ENCODE data around the gene C9orf72.
A peak's percentile ranks its signal among the peaks of the same experiment; 100 is the strongest.

Gene C9orf72

DNA sequence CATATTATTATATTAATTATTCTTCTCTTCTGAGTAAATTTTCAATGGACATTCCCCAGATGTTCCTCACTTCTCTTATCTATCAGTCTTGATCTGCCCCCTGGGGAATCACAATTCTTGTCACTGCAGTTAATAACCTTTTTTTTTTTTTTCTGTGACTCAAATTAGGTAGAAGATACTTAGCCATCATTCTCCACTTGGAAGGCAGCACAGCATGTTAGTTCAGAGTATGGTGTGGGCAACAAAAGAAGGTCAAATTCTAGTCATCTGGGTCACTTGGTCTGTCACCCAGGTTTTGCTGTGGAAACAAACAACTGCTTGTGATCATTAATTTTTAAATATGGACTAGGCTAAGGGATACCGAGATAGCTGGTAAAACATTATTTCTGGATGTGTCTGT, 35.5 kb downstream of the C9orf72 start:
- DNase-seq = no peak

DNA sequence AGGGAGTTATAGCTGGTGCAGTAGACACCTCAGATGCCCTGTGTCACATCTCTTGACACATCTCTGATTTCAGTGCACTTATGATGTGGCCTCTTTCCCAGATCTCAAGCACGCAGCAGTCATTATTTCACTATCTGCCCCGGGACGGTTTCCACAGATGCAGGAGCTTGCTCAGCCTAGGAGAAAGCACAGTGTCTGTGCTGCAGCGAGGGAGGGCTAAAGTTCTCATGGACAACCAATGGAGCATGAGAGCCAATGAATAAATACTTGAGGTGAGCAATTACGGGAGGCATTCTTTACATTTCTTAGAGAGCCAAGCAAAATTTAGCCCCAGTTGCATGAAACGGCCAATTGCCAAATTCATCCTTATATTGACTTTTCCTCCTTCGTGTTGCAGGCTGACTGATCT, 36.2 kb downstream of the C9orf72 start:
- DNase-seq = peak; percentile 52

DNA sequence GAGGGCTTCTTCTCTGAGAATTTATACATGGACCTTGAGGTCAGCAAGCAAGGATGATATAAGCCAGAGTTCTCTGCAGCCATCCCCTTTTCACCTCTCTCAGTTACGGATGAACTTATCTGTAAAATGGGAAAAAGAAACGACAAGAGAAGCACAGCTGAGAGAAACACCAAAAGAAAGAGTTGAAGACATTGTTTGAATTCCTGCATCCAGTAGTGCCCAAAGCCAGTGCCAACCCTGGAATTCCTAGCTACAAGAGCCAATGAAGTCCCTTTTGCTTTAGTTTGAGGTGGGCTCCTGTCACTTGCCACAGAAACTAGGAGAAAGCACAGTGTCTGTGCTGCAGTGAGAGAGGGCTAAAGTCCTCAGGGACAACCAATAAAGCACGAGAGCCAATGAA, 37.1 kb downstream of the C9orf72 start:
- DNase-seq = no peak

DNA sequence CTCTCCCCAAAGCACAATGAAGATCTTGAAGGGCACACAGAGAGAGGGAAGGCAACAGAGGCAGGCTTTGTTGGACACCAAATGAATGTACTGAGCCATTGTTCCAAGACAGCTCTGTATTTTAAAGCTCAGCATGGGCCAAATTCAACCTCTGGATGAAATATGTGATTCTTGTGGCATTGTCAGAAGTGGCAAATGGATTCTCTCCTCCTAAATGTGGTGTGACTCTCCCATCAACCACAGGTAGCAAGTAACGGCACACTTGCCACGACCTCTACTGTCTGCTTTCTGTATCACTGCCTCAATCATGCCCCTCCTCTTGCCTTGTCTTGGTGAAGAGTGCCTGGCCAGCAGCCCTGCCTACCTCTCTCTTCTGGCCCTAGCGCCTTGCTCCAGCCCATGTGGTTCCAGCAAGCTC, 37.6 kb downstream of the C9orf72 start:
- DNase-seq = no peak

DNA sequence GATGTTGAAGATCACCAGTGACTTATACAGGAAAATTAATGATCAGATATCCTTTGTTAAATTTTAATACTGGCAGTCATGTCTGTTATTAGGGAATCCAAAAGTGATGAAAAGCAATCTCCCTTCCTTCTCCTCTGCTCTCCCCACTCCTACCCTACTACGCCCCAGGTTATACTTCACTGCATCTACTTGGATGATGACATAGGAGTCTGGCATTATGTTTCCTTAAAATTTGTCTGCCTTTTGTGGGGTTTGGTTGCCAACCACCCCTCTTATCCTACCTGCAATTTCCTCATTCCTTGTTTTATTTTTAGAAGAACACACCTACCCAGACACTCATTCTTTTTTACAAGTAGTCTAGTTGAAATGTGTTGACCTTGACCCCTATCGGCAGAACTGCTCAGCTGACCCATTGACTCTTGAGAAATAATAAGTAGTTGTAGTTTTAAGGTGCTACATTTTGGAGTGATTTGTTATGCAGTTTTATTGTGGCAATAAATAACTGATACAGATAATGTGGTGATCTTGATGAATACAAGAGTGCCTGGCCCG, 38.5 kb downstream of the C9orf72 start:
- no peak for DNase-seq

DNA sequence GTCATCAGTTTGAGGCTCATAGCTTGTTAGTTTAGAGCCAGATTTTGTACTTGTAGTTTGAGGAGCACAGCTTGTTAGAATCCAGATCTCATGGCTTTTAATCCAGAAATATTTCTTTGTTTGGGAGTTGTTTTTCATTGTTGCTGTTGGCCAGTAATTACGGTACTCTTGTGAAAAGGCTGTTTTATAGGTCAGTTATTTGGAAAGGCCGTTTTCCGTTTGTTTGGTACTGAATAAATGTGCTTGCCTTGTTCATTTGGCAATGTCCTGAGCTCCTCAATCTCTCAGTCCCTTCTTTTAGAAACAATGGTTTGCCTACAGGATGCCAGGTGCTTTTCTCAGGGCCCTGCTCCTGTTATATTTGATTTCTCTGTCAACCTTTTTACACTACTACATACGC, 39.1 kb downstream of the C9orf72 start:
- no peak for DNase-seq

DNA sequence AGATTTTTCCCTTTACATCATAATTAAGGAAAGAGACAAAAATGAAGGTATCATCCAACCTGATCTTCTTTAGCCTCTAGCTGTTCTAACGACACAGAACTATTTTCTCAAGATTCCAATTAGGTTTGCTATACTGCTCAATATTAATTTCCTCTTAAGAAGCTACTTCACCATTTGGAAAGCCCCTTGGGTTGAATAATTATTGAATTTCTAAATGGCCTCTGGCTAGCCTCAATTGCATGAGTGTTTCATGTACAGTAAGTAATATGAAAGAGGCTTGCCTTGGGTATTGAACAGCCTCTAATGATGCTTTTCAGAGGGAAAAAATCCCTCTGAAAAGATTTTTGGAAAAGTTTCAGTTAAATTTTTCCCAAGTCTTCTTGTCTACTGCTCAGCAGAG, 40.0 kb downstream of the C9orf72 start:
- DNase-seq = no peak

DNA sequence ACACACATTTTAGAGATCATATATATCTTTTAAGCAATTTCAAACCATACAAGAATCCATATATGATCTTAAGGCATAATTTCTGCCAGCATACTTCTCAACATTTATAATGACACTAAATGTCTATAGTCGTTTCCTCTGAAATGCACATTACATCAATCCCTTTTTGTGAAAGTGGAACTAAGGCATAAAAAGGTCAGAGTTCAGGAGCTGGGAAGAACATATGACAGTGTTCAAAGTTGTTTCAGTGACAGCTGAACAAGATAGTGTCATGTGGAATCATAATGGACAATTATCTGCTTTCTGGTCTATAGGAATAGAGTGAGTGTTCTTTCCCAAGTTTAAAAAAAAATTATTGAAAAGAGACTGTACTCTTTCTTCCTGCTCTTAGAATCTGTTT, 41.2 kb downstream of the C9orf72 start:
- DNase-seq = no peak

DNA sequence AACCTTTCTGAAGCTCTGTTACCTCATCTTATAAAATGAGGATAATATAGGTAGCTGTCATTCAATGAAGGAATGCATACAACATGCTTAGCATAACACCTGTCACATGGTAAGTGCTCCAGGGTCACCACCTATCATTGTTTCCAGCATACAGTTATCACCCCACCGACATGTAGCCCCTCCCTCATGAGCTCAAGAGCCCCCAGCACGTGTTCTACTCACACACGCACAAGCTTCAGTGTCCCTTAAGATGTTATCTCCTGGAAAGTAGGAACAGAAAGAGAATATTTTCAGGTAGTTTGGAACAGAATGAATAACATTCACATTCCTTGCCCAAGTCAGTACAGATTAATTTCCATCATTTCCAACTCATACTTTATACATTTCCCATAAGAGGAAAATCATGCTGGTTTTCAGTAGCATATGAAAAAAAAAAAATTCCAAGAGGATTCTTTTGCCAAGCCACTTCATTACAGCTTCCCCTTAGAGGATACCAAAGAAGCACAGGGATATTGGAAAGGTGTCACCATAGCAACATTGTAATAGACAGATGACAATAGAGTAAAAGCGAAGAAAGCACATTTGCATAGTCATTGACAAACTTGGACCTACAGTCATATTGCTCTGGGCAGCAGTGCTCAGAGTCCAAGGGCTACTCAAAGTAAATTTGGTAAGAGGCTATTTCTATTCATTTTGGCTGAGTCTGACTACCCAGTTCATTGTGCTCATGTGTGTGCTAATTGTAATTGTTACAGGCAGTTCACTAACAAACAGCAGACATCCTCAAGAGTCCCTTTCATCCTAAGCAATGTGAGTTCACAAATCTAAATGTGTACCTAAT, 42.1 kb downstream of the C9orf72 start:
- no peak for DNase-seq

DNA sequence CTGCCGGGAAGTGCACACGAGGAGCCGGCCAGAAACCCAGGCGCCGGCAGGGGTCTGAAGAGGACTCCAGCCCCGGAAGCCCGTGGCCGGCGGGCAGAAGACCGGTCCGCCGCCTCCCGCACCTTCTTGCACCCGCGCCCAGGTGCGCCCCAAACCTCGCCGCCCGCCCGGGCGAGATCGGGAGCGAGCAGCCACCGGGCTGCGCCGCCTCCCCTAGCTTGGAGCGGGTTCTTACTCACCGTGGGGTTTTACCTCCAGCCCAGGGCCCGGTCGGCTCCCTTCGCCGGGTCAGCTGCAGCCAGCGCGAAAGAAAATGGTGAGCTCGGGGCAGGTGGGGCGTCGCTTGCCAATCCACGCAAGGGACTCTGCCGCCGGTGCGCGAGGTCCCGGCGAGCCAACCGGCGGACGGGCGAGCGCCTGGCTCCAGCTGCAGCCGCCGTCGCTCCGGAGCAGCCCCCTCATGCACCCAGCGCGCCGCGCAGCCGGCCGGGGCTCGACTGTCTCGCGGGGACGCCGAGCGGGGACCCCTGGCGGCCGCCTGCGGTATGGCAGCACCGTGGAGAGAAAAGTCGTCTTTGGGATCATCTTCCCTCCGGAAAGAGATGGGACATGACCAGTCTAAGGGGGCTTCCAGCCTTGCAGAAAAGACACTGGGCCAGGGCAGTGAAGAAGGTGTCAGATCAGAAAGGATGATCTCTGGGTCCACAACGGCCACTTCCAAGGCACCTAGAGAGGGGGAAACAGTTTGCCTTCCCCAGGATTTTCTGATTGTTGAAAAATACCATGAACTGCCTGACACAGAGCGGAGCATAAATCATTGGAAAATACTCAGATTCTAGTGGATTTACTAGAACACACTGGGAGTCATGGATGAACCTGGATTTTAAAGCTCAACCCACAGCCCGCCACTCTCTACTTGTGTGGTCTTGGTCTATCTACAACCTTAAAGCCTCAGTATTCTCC, 43.7 kb downstream of the C9orf72 start, which contains the start of gene MOB3B:
Gene MOB3B, minus strand, starts transcription at position 499 of the 963 bp plus-strand sequence. CDS start 74,264 bp downstream, outside the sequence.
- peak; percentile 68 for DNase-seq

DNA sequence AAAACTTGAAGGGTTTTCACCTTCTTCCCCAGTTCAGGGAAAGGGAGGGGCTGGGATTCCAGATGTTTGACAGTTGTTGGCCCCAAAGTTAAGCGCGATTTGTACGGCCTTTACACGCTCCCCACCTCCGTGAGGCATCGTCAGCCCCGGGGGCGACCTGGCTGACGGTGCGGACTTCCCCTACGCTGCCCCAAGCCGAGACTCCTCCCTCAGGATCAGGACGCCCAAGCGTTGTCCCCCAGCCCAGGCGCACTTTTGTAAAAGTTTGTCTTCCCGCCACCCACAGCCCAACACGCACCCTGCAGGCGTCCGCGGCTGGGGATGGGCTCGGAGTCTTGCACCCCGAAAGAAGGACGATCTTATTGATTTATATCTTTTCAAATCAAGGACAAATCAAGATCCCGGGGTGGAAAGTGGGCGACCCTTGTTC, 44.4 kb downstream of the C9orf72 start:
- DNase-seq = no peak

DNA sequence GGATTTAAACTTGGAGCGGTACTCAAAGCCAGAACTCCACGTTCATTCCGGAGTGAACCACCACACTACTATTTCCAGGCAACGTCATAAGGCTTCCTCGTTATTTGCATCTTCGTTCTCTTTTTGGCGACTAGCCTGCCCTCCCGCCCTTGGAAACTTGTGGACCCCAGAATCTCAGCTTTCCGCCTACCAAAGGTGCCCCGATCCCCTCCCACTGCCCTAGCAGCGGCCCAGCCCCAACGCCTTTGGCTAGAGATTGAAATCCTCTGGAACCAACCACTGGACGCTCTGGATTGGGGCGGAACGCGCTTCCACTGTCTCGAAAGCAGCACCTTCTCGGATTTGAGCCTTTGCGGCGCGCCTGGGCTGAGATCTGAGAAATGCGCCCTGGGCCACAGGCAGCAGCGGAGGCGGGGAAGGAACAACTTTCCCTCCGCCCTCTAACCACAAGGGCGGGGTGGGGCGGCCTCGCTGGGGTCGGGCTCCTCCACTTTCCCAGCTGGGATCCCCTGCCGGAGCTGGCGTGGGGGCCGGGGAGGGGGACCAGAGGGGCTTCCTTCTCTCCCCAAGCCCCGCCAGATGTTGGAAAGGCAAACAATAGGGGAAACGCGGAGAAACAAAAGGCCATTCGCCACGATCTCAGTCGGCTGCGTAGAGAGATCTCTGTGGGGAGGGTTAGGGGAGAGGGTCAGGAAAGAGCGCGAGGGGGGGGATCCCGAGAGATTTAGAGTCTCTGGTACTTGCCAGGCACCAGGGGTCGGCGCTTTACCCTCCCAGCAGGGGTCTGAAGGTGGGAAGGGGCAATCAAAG, 45.0 kb downstream of the C9orf72 start:
- peak; percentile 23 for DNase-seq

DNA sequence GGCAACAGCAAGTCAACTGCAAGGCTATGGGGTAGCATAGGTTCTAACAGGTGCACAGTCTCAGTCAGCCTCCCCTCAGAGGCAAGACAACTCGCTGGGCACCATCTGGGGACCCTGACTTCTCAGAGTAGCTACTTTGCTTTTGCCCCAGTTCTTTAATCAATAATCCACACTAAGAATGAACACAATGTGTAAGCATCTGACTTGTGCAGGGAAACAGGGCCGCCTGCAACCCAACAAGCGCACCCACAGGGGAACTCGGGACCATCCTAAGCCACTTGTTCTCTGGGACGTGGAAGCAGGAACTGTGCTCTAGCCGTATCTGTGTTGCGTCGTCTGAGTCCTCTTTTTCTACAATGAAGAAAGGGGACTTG, 45.6 kb downstream of the C9orf72 start:
- no peak for DNase-seq

DNA sequence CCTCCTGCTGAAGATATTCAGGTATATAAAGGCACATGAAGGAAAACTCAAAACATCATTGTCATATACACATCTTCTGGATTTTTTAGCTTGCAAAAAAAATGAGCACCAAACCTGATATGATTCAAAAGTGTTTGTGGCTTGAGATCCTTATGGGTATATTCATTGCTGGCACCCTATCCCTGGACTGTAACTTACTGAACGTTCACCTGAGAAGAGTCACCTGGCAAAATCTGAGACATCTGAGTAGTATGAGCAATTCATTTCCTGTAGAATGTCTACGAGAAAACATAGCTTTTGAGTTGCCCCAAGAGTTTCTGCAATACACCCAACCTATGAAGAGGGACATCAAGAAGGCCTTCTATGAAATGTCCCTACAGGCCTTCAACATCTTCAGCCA, 49.0 kb downstream of the C9orf72 start, which contains the start of gene IFNK:
Gene IFNK, plus strand, starts transcription at position 55 of the 400 bp plus-strand sequence. Its CDS starts 47 bp downstream, at position 102.
- DNase-seq = no peak

DNA sequence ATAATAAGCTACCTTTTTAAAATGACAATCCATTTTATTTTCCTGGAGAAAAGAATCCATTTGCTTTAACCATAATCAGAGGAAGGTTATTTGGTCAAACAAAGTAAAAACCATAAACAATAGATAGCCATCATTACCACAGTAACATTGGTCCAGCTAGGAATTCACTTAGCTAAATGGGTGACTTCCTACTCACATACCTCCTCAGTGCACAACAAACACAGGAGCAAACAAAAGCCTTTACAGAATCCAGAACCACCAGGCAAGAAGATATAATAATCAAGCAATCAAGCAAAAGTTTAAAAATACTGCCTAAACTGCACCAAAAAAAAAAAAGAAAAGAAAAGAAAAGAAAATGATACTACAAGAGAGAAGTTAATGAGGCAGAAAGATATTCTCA, 50.1 kb downstream of the C9orf72 start:
- DNase-seq = no peak

DNA sequence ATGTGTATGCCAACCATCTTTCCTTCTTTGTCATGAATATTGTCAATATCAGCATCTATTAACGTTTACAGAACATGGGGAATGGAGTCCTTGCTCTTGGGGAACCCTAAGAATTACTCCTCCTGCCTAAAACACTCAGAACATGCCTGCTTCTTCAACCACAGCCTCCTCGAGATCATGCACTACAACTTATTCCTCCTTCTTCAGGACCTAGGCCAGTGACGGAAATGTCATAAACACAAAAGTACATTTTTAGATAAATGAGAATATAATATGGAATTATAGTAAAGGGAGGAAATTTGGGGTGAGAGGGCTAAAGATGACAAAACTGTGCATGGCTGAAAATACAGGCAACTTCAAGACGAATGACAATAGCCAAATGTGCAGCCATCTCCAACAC, 52.3 kb downstream of the C9orf72 start:
- DNase-seq = no peak

DNA sequence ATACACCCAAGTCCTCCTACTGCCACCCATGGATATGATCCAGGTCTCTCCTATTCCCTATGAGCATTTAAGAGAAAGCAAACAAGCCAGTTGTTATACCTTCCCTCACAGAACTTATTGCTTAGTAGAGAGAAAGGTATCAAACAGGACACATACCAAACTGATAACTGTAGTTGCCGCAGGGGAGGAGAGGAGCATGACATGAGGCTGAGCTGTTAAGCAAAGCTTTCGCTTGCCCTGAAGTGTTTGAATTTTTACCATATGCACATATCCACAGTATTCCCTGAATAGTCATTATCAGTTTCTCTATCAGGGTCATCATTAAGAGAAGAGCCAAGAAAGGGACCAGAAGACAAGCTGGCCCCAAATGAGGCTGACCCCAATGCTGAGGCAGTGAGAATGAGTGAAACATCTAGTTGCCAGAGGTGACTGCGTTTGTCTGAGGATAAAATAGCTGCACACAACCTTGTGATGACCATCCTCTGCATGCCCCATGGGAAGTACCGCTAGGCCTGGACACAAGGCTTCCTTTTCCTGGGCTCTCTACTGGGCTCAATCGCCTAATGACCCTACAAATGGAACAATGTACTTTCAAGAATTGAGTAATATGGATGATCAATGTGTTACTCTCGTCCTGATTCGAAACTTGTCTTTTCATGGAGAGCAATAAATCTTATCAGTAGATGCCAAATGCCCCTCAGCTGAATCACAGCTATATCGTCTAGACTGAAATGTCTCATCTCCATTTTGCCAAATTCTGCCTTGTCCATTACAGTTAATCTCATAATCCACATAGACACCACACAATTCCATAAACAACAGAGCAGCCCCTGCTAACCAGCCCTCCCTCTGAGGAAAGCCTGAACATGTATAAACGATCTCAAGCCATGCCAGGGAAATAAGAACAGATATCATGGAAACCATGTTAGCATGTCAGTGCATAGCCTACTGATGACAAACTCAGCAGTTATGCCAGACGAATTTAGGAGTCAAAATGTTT, 53.5 kb downstream of the C9orf72 start:
- no peak for DNase-seq

DNA sequence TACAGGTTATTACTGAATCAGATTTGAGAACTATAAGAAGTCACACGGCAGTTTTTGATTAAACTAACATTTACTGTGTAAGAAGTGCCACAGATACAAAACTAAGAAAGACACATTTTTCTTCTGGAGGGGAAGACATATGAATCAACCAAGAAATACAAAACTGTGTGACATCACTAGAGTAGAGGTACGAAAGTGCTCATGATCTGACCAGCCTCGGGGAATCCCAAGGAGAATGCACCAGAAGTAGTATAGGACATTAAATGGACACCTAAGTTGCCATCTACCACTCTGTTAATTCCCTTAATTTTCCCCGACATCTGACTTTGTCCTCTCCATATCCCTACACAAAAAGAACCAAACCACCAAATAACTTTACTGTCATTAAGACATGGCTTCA, 54.5 kb downstream of the C9orf72 start:
- DNase-seq = no peak

DNA sequence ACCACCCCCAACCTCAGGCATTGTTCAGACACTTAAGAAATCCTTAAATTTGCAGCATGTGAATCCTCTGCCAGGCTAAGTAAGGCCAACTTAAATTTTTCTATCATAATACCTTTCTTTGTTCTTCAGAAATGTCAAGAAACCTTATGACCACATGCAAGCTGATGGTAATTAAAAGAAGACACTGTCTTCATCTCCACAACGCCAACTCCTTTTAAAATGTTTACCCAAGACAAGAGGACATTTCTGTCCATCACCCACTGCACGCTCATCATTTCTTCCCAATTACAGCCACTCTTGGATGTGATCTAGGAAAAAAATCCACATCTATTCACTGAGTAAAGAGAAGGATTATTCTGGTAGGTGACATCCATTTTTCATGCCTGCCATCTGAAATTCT, 55.3 kb downstream of the C9orf72 start:
- DNase-seq = no peak

DNA sequence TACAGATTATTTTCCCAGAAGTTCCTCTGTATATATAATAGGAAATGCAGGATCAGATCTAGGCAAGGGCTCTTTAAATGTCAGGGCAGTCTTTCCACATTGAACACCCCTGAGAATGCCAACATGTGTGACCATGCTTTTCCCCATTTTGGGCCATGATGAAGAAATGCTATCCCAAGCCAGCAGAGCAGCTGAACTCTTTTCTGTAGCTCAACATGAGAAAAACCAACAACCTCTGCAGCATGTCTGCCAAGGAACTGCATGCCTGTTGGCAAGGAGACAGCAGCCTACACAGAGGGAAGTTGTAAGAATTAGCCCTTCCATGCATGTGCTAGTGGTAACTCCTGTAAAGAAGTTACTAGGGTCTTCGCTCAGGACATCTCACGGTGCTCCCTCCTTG, 58.7 kb downstream of the C9orf72 start:
- no peak for DNase-seq

DNA sequence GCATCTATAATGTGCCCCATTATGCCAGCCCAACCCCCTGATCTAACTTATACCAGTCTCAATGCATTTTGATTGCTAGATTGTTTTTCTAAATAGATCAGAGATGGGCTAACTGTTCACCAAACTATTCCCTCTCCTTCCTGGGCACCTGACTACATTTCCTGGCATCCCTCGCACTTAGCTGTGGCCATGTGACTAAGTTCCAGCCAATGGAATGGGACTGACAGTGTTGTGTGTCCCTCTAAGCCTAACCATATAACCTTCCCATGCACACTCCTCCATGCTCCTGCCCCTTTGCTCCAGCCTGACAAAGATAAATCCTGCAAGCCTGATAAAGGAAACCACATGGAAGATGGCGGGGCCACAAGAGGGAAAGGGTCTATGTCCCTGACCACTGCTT, 61.5 kb downstream of the C9orf72 start:
- no peak for DNase-seq
